Measurements from ENCODE around the gene NUDT8.
"Not testable (repeated sequence)": the region's sequence is repeated elsewhere in the genome, so short reads cannot be mapped to it uniquely, and the experiment has no call there.

The NUDT8 gene

GRCh38 chr11:67615728-67616430 lies 13.9 kb downstream of the NUDT8 start:
- peak in 1 of 10 donors; percentile 78 for DNase-seq
- intact Hi-C loops (cut with DNase I) = no loop called here

DNA sequence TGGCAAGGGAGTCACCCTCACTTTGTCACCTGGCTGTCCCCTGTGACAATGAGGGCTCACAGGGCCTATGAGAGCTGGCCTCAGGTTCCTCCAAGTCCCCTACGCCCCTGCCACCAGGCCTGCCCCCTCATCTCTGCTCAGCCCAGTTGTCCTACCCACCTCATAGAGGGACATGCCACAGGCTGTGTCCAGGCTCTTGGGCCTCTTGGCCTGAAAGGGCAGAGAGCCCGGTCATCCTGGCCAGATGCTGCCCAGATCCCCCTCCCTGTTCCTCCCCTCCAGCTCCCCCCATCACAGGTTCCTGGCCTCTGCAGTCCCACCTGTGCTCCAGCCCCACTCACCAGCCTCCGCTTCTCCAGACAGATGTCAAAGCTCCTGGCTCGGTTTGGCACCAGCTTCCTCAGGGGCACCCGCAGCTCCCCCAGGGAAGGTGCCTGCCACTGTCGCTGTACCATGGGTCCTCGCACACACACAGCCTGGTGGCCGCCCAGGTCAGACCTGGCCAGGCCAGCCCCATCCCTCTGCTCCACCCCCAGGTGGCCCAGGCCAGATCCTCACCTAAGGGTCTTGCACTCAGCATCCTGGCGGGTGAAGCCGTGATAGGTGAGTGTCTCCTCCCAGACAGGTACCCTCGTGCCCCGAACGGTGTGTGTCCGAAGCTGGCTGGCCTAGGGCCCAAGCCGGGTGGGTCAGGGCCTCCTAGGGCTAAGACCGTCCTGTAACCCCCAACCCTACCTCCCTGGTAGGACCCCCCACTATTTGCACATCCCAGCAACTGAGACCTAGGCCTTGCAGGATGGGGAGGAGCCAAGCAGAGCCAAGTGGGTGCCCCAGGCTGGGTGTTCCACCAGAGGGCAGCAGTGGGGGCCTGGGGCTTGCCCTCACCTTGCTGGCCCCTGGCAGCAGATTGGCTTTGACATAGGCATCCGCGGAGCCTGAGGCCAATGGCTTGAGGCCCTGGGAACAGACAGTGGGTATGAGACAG lies 14.7 kb downstream of the NUDT8 start:
- intact Hi-C loops (cut with DNase I) = no loop called here
- DNase-seq = peak in 2 of 10 donors; percentile 67 to 80

DNA sequence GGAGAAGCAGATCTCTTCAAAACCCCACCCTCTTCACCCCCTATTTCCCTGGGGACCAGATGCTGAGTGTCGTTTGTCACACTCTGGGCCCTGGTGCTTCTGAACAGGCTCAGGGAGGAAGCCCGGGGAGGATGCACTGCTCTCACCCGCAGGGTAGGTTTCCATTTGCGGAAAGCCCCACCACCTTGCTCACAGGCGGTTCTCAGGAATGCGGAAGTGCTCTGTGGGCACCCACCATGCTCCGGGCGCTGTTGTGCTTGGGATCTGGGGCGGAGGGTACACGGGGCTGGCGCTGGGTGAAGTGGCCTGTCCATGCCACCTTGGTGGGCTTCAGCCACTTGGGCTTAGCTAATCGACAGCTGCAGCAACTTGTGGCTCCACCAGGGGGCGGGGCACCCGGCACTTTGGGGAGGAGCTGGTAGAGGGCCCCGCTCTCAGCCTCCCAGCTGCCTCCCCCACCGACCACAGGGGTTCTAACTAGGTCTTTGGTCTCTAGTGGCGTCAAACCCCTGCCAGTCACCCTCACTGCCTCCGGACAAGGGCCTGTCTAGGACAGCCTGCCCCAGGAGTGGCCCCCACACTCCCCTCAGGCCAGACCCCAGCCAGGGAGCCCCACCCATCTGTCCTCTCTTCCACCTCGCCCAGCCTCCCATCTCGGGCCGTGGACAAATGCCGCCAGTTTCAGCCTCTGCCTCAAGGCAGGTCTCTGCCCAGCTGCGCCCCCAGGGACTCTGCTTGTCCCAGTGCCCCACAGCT lies 15.6 kb downstream of the NUDT8 start:
- peak in 5 of 10 donors; percentile 36 to 92 (median 49) for DNase-seq
- intact Hi-C loops (cut with DNase I) = no loop called here

DNA sequence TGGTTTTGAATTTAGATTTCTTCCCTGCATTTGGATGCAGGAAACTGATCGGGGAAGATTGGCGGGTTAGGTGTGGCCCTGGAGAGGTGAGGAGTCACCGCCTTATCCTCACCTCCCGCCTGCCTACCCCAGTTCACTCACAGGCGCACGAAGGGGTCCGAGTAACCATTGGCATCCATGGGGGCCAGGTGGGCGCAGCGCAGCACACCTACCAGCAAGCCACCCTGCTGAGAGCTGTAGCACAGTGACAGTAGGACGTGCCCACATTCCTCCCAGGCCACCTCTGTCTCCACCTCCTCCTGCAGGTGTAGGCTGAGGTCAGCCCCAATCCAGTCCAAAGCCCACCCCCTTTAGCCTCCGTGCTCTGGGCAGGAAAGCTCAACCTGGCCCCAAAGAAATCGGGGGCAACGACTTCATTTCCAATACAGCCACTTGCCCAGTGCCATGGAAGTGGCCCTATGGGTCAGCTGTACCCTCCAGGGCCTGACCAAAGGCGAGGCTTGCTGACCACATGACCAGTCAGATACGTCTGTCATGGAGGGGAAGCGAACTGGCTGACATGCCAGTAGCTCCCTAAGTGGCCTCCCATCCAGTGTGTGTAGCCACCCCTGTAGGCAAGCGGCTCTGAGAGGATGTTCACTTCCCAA lies 16.3 kb downstream of the NUDT8 start:
- intact Hi-C loops (cut with DNase I) = no loop called here
- peak in 1 of 10 donors; percentile 84 for DNase-seq

GRCh38 chr11:67612751-67613150 lies 17.0 kb downstream of the NUDT8 start:
- peak in 3 of 10 donors; percentile 55 to 77 (median 66) for DNase-seq
- intact Hi-C loops (cut with DNase I) = no loop called here

GRCh38 chr11:67611704-67612587 lies 17.8 kb downstream of the NUDT8 start:
- intact Hi-C loops (cut with DNase I) = no loop called here
- DNase-seq = peak in 3 of 10 donors; percentile 54 to 77 (median 54)

GRCh38 chr11:67611165-67611564 lies 18.6 kb downstream of the NUDT8 start:
- DNase-seq = peak in 1 of 10 donors; percentile 58
- intact Hi-C loops (cut with DNase I) = no loop called here

DNA sequence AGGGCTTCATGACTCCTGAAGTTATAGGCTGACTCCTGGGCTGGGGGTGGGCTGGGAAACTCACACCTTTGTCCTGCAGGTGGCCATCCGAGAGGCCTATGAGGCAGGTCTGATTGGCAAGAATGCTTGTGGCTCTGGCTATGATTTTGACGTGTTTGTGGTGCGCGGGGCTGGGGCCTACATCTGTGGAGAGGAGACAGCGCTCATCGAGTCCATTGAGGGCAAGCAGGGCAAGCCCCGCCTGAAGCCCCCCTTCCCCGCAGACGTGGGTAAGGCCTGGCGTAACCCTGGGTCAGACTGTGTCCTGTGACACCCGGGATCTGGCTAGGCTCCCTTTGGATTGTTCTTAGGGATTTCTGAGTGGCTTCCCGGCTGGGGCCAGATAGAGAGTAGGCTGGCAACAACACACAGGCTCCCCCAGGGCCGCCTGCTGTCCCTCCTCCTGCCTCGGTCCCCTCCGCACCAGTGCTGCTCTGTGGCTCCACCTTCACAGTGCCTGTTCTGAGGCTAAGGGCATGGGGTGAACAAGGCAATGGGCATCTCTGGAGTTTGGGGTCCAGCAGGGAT lies 19.4 kb downstream of the NUDT8 start:
- intact Hi-C loops (cut with DNase I) = no loop called here
- peak in 1 of 10 donors; percentile 57 for DNase-seq

- peak in 1 of 10 donors; percentile 52 for DNase-seq
- intact Hi-C loops (cut with DNase I) = no loop called here
These were observed 20.4 kb downstream of the NUDT8 start for GRCh38 chr11:67609316-67609715.

DNA sequence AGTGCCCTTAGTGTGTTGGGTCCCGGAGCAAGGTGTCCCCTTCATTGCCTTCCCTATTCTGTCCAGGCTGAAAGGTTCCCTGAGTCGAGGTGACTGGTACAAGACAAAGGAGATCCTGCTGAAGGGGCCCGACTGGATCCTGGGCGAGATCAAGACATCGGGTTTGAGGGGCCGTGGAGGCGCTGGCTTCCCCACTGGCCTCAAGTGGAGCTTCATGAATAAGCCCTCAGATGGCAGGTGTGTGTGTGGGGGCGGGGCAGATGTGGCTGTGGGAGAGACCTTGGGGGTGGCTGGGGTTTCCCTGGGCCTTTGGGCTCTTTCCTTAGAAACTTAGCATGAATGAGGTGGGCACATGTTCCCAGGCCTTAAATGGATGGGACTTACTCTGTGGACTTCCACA lies 21.3 kb downstream of the NUDT8 start:
- intact Hi-C loops (cut with DNase I) = no loop called here
- DNase-seq = no peak

- peak in 2 of 10 donors; percentile 46 to 51 for DNase-seq
- intact Hi-C loops (cut with DNase I) = no loop called here
These were observed 22.2 kb downstream of the NUDT8 start for GRCh38 chr11:67607507-67607906.

DNA sequence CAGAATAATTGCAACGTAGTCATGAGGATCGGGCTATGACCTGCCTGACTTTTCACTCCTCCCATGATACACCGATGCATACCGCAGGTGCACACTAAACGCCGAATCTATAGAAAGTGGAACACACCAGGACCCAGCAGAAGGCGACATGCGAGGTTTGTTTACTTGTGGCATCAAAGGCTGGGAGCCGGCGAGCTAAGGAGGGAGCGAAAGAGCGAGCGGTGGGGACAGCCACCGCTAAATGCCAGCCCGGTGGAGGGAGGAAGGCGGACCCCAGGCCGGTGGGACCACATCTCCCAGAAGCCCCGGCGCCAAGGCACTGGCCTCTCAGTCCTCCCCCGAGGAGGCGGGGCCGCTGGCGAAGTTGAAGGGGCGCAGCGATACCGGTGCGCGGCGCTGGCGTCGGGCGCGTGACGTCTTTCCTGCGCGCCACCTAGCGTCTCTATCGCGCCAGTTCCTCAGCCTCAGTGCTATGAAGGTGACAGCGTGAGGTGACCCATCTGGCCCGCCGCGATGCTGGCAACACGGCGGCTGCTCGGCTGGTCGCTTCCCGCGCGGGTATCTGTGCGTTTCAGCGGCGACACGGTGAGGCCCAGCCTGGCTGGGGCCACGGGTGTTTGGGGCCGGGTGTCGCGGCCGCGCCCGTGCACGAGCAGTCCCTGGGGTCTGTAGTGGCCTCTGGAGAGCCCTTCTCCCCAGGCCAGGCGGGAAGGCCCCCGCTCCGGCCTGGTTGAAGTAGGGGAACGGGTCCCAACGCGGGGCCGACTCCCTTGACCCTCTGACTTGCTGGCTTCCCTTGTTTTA lies 23.0 kb downstream of the NUDT8 start, which contains the start of gene NDUFV1:
Gene NDUFV1 (plus strand): TSS at position 445 of the 804 bp plus-strand sequence. CDS start 69 bp downstream, at position 514.
- DNase-seq = peak; percentile 94 to 100 (median 98)
- intact Hi-C loops (cut with DNase I) = loop anchor here (1.0 kb wide), 1 partner anchor 22 kb away; no protein-coding TSS in a partner anchor

GRCh38 chr11:67606093-67606491 lies 23.6 kb downstream of the NUDT8 start:
- DNase-seq = peak in 3 of 10 donors; percentile 17 to 88 (median 87)
- intact Hi-C loops (cut with DNase I) = loop anchor here (1.0 kb wide), 1 partner anchor 22 kb away; no protein-coding TSS in a partner anchor

DNA sequence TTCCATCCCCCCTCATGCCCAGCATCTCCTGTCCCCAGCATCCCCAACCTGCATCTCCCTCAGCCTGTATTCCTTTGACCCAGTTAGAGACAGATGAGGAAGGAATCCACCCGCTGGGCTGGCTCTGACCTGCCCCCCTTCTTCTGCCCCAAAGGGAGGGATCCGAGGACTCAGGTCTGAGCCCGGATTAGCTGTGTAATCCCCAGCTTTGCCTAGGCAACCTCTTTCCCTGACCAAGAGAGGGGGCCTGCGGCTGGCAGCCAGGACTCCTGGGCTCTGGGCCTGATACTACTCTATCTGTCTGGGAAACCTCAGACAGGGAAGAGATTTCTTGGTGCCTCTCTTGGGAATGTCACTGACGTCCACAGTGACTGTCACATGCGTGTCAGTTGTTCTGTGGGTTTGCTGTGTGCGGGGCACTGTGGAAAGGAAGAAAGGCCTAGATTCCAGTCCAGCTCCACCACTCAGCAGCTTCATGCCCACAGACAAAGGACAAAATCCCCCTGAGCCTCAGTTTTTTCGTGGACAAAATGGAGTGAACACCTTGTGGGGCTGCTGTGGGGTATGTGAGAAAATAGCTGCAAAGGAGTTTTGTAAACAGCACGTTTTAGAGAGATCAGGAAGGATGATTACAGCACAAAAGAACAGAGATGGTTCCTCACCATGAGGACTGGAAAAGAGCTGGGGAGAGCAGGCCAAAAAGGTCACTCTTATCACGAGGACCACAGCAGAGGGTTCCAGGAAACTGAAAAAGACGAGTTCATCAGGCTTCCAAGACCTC lies 24.3 kb downstream of the NUDT8 start:
- intact Hi-C loops (cut with DNase I) = loop anchor here (1.0 kb wide), 1 partner anchor 21 kb away; no protein-coding TSS in a partner anchor
- DNase-seq = peak in 2 of 10 donors; percentile 17 to 72

GRCh38 chr11:67604815-67605214 lies 24.9 kb downstream of the NUDT8 start:
- peak in 2 of 10 donors; percentile 3 to 43 for DNase-seq
- intact Hi-C loops (cut with DNase I) = no loop called here

DNA sequence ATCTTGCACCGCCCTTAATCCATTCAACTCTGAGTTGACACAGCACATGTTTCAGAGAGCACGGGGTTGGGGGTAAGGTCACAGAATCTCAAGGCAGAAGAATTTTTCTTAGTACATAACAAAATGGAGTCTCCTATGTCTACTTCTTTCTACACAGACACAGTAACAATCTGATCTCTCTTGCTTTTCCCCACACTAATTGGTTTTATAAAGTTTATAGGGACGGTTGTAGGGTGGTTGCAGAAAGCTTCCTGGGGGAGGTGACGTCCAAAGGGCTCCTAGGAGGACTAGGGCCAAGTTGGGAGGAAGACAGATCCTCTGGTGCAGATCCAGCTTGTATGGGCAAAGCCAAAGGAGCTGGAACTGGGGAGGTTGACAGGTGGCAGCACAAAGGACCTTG lies 25.6 kb downstream of the NUDT8 start:
- DNase-seq; intact Hi-C loops (cut with DNase I): not testable (repeated sequence)

GRCh38 chr11:67601098-67601497 lies 28.6 kb downstream of the NUDT8 start:
- peak in 1 of 10 donors; percentile 62 for DNase-seq
- intact Hi-C loops (cut with DNase I) = no loop called here

Data from posterior cingulate gyrus (tissue), 11 donors.